ENCODE results near the gene ATXN7.

The ATXN7 gene

GRCh38 chr3:63934041-63934866, 70.6 kb downstream of the ATXN7 start:
- no peak for DNase-seq (ENCODE audit: low read depth in 2 of 2)

GRCh38 chr3:63936925-63937324, 73.3 kb downstream of the ATXN7 start:
- no peak for DNase-seq (ENCODE audit: low read depth in 2 of 2)

- DNase-seq (ENCODE audit: low read depth in 2 of 2): no peak
These were observed 74.3 kb downstream of the ATXN7 start for GRCh38 chr3:63937661-63938651.

GRCh38 chr3:63940389-63940757, 76.7 kb downstream of the ATXN7 start:
- no peak for DNase-seq (ENCODE audit: low read depth in 2 of 2)

GRCh38 chr3:63942528-63942927, 78.9 kb downstream of the ATXN7 start:
- DNase-seq (ENCODE audit: low read depth in 2 of 2): no peak

GRCh38 chr3:63943678-63944077, 80.0 kb downstream of the ATXN7 start:
- DNase-seq (ENCODE audit: low read depth in 2 of 2): no peak

DNA sequence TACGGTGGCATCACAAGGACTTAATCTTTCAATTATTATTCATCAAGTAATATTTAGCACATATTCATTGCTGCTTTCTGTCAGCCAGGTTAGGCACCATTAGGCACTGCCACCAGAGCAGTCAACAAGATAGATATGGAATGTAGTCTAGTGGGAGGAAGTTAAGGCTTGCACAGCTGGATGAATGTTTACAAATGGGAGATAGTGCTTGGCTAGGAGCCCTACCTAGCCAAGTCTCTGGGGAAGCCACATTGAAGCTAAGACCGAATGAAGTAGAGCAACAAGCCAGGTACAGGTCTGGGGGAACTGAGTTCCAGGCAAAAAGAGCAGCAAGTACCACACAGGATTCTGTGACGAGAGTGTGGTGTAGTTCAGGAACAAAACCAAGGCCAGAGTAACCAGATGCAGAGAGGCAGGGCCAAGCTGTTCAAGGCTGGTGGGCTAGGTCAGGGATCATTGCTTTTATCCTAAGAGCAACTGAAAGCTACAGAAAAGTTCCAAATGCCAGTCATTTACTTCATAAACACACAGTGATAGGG, 82.0 kb downstream of the ATXN7 start:
- DNase-seq (ENCODE audit: low read depth in 2 of 2): no peak

DNA sequence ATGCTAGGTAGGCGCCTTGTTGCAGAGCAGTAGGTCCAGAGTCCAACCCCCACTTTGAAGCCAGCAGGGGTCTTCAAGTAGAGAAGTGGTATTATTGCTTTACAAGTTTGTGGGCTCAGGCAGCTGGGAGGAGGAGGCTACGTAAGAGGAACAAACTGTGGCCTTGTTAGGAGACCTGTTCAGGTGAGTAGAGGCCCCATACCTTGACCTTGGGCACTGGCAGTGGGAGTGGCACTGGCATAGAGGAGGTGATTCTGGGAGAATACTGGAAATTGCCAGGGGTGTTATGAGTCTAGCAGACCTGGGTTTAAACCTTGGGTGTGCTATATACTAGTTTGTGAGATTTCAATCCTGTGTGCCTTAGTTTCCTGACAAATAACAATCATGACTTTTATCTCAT, 83.1 kb downstream of the ATXN7 start:
- DNase-seq (ENCODE audit: low read depth in 2 of 2): no peak

GRCh38 chr3:63947594-63947993, 83.9 kb downstream of the ATXN7 start:
- DNase-seq (ENCODE audit: low read depth in 2 of 2): no peak

GRCh38 chr3:63949005-63949404, 85.3 kb downstream of the ATXN7 start:
- no peak for DNase-seq (ENCODE audit: low read depth in 2 of 2)

- no peak for DNase-seq (ENCODE audit: low read depth in 2 of 2)
These were observed 87.0 kb downstream of the ATXN7 start for GRCh38 chr3:63950698-63951097.

DNA sequence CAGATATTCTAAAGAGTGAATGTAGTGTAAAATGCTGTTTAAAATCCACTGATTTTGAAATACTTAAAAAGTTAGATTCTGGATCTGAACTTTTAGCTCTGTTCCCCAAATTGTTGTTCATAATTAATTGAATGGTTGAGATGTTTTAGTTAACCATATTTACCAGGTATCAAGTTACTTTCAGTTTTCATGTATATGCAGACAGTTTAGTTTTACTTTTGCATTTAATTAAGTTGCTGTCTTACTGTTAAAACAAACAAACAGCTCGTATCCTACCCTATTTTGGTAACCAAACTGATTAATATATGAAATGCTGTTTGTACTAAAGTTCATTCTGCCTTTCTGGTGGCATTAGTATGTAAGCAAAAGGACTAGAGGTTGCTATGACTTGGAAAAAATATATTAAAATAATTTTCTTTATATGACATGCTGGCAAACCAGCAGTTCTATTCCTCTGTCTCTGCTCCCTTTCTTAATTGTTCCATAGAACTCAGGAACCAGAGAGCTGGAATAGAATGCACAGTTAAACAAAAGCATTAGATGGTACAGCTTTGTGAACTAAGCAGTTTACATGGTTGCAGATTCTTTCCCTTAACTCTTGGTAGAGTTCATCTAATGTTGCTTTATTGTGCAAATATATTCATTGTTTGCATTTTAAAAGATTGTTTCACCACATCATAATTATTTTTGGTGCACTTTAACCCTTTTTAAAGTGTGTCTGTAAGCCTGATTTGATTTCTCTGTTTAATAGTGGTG, 88.0 kb downstream of the ATXN7 start:
- DNase-seq (ENCODE audit: low read depth in 2 of 2): no peak

DNA sequence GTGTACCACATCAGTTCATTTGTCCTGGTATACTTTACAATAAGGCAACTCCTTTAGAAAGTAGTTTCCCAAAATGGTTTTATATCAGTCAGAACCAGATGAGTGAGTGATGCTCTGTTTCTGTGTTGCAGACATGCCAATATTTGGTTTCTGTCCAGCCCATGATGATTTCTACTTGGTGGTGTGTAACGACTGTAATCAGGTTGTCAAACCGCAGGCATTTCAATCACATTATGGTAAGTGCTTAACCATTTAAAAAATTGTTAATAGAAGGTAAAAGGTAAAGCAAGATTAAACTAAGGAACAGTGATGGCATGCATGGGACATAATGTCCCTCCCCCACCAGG, 88.6 kb downstream of the ATXN7 start:
- DNase-seq (ENCODE audit: low read depth in 2 of 2): no peak

DNA sequence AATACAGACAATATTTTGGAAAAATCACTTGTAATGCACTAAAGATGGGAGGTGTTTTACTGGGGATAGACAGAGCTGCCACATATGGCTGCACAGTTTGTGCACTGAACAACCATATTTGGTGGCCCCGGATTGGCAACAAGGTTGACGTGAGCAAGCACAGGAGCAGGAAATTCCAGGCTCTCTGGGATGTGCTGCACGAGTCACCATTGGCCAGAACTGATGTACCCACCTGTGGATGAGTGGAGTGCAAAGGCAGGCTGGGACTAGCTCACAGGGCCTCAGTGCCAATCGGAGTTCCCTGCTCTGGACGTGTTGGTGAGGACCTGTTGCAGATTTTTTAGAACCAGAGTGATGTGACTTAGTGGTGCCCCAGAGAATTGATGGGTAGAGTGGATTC, 90.5 kb downstream of the ATXN7 start:
- no peak for DNase-seq (ENCODE audit: low read depth in 2 of 2)

GRCh38 chr3:63955036-63955650, 91.5 kb downstream of the ATXN7 start:
- DNase-seq (ENCODE audit: low read depth in 2 of 2): no peak

DNA sequence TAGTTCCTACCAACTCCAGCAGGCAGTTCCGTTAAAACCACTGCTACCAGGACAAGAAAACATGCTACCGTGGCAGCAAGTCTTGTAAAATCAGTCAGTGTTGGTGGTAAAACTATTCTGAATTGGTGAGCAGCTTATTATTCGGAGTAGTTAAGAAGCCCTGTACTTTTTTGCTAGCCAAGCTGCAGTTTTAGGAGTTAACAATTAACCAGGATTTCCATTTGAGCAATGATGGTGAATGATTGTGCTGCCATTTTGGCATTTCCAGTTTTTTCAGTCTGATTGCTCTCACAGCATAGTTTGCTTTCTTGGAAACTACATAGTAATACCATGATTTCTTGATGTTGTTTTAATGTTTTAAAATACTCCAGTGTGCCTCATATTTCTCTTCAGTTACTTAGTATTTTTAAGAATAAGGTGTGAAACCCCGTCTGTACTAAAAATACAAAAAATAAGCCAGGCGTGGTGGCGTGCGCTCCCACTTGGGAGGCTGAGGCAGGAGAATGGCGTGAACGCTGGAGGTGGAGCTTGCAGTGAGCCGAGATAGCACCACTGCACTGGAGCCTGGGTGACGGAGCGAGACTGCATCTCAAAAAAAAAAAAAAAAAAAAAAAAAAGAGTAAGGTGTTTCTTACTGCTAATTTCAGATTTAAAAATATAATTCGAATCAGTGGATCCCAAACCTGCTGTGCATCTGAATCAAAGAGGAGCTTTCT, 92.3 kb downstream of the ATXN7 start:
- DNase-seq (ENCODE audit: low read depth in 2 of 2): no peak

GRCh38 chr3:63959146-63959545, 95.5 kb downstream of the ATXN7 start:
- DNase-seq (ENCODE audit: low read depth in 2 of 2): no peak

DNA sequence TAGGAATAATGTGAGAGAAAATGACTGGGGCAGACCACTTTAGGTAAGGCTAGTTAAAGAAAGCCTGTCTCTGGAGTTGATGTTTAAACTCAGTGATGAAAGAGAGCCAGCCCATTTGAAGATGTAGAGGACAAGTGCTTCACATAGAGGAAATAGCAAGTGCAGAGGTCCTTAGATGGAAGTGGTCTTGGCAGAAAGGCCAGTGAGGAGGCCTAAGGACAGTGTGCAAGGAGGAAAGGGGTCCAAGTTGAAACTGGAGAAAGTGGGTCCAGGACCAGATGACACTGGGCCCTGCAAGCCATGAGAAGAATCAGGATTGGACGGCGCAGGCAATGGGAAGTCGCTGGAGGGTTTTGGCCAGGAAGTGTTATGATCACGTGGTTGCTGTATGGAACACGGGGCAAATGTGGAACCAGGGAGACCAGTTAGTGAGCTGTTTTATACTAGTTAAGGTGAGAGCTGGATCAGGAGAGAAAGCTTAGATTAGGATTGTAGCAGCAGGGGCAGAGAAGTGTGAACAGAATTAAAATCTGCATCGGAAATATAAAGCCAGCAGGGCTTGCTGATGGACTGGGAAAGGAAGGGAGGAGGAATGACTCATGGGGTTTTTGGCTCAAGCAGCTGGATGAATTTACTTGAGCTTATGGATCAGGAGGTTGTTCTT, 96.5 kb downstream of the ATXN7 start:
- no peak for DNase-seq (ENCODE audit: low read depth in 2 of 2)

DNA sequence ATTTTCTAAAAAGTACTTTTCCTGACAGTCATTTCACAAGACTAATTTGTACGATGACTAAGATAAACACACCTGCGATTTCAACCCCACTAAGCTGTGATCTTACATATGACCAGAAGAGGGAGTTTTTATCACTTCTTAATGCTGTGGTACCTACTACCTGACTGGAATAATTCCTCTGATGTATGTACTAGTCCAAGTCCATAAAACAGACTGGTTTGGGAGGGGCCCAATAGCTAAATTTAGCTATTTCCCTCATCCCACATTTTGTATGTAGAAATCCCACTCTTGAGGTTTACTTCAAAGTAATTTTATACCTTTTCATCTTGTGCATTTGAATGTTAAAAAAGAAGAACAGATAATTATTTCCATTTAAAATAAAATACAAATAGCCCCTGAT, 98.2 kb downstream of the ATXN7 start:
- DNase-seq (ENCODE audit: low read depth in 2 of 2): no peak

GRCh38 chr3:63963496-63963895, 99.8 kb downstream of the ATXN7 start:
- no peak for DNase-seq (ENCODE audit: low read depth in 2 of 2)

Data from stimulated activated CD4-positive, alpha-beta T cell treated with anti-CD3 and anti-CD28 coated beads, Interleukin-12 subunit alpha, Interleukin-12 subunit beta, amount 100 ng/mL, for 24 hours (primary cell).